ENCODE data around the gene TSPO. TPM values are rescaled to one million over a fixed set of nuclear protein-coding genes. Genes with fewer than 3 reads are reported as not detected.

Gene TSPO
- total and polyA plus RNA-seq, 2 experiments from 2014 or later: 34.6 to 44.7 TPM

DNA sequence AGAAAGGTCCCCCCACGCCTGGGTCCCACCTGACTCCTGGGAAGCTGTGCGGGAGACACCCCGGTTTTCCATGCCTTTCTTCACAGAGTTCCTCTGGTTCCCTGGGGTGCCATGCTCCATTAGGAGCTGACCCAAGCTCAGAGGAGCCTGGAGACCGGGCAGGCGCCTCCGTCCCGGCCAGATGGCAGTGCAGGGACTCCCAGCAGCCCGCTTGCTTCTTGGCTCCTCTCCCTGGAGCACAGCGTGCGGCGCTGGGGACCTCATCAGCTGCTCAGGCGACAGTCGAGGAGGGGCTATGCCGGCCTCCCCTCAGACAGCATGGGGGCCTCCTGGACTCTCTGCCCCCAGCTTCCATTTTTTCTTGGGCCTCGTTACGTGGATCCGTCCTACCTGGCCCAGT, 48.7 kb downstream of the TSPO start (continued):
- TF ChIP-seq, protein P1, sequence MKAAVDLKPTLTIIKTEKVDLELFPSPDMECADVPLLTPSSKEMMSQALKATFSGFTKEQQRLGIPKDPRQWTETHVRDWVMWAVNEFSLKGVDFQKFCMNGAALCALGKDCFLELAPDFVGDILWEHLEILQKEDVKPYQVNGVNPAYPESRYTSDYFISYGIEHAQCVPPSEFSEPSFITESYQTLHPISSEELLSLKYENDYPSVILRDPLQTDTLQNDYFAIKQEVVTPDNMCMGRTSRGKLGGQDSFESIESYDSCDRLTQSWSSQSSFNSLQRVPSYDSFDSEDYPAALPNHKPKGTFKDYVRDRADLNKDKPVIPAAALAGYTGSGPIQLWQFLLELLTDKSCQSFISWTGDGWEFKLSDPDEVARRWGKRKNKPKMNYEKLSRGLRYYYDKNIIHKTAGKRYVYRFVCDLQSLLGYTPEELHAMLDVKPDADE (IDR thresholded peaks at IDR 0.05): no peak
- TF ChIP-seq ZNF331 (CRISPR knock-in tag; IDR thresholded peaks at IDR 0.05; ENCODE audit: low read depth) (no peak), EZH2 (IDR thresholded peaks at IDR 0.05; ENCODE audit: low read depth, unreplicated experiment) (no peak)
- TF ChIP-seq, protein P2, sequence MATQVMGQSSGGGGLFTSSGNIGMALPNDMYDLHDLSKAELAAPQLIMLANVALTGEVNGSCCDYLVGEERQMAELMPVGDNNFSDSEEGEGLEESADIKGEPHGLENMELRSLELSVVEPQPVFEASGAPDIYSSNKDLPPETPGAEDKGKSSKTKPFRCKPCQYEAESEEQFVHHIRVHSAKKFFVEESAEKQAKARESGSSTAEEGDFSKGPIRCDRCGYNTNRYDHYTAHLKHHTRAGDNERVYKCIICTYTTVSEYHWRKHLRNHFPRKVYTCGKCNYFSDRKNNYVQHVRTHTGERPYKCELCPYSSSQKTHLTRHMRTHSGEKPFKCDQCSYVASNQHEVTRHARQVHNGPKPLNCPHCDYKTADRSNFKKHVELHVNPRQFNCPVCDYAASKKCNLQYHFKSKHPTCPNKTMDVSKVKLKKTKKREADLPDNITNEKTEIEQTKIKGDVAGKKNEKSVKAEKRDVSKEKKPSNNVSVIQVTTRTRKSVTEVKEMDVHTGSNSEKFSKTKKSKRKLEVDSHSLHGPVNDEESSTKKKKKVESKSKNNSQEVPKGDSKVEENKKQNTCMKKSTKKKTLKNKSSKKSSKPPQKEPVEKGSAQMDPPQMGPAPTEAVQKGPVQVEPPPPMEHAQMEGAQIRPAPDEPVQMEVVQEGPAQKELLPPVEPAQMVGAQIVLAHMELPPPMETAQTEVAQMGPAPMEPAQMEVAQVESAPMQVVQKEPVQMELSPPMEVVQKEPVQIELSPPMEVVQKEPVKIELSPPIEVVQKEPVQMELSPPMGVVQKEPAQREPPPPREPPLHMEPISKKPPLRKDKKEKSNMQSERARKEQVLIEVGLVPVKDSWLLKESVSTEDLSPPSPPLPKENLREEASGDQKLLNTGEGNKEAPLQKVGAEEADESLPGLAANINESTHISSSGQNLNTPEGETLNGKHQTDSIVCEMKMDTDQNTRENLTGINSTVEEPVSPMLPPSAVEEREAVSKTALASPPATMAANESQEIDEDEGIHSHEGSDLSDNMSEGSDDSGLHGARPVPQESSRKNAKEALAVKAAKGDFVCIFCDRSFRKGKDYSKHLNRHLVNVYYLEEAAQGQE (IDR thresholded peaks at IDR 0.05; ENCODE audit: unreplicated experiment): no peak

DNA sequence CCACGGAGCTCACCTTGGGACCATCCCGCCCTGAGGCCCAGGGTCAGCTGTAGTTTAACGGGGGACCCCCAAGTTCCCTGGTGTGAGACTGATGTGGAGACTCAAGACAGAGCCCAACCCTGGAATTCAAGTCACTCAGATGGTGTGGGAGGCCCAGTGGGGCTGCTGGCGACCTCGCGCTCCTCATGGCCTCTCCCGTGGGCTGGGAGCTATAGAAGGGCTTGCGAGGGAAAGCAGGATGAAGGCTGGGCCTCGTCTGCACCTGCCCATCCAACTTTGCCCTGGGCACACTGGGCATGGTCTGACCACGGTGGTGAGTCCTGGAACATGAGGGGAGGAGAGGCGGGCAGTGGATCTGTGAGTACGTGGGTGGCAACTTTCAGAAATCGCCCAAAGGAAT, 49.2 kb downstream of the TSPO start:
- H3K27ac Mint-ChIP-seq: no peak overlapping the region

More for the DNA sequence above, 49.2 kb downstream of the TSPO start:
- Mint-ChIP-seq H3K27me3 (ENCODE audit: insufficient read depth, low read depth, poor library complexity) (peaks cover 11% of the 10 kb centered on the region), H3K4me3 (no peak overlapping the region), H3K4me1 (peaks cover 12% of the 10 kb centered on the region), H3K36me3 (ENCODE audit: low read depth) (no peaks in the 10 kb centered on the region), H3K9me3 (no peaks in the 10 kb centered on the region; the same call in 2 of the 3 replicates)
- Histone ChIP-seq H3K27ac (ENCODE audit: low read depth) (no peak overlapping the region), H3K36me3 (ENCODE audit: insufficient read depth) (no peaks in the 10 kb centered on the region), H3K27me3 (ENCODE audit: insufficient read depth) (no peaks in the 10 kb centered on the region), H2AFZ (no peak overlapping the region), H3K79me2 (replicated peaks; ENCODE audit: insufficient read depth) (no peaks in the 10 kb centered on the region), H3K9me2 (ENCODE audit: insufficient read depth) (no peaks in the 10 kb centered on the region), H3K4me1 (ENCODE audit: insufficient read depth) (peaks cover 3% of the 10 kb centered on the region; the same call in 1 of the 2 replicates), H3K4me2 (no peak overlapping the region), H4K20me1 (replicated peaks; ENCODE audit: insufficient read depth) (no peaks in the 10 kb centered on the region), H3K4me3 (no peak overlapping the region), H3F3A (replicated peaks; ENCODE audit: low read depth) (0 out of 2 replicates have a peak, but pooled peaks cover 4% of the 10 kb centered on the region)
- TF ChIP-seq, protein P3, sequence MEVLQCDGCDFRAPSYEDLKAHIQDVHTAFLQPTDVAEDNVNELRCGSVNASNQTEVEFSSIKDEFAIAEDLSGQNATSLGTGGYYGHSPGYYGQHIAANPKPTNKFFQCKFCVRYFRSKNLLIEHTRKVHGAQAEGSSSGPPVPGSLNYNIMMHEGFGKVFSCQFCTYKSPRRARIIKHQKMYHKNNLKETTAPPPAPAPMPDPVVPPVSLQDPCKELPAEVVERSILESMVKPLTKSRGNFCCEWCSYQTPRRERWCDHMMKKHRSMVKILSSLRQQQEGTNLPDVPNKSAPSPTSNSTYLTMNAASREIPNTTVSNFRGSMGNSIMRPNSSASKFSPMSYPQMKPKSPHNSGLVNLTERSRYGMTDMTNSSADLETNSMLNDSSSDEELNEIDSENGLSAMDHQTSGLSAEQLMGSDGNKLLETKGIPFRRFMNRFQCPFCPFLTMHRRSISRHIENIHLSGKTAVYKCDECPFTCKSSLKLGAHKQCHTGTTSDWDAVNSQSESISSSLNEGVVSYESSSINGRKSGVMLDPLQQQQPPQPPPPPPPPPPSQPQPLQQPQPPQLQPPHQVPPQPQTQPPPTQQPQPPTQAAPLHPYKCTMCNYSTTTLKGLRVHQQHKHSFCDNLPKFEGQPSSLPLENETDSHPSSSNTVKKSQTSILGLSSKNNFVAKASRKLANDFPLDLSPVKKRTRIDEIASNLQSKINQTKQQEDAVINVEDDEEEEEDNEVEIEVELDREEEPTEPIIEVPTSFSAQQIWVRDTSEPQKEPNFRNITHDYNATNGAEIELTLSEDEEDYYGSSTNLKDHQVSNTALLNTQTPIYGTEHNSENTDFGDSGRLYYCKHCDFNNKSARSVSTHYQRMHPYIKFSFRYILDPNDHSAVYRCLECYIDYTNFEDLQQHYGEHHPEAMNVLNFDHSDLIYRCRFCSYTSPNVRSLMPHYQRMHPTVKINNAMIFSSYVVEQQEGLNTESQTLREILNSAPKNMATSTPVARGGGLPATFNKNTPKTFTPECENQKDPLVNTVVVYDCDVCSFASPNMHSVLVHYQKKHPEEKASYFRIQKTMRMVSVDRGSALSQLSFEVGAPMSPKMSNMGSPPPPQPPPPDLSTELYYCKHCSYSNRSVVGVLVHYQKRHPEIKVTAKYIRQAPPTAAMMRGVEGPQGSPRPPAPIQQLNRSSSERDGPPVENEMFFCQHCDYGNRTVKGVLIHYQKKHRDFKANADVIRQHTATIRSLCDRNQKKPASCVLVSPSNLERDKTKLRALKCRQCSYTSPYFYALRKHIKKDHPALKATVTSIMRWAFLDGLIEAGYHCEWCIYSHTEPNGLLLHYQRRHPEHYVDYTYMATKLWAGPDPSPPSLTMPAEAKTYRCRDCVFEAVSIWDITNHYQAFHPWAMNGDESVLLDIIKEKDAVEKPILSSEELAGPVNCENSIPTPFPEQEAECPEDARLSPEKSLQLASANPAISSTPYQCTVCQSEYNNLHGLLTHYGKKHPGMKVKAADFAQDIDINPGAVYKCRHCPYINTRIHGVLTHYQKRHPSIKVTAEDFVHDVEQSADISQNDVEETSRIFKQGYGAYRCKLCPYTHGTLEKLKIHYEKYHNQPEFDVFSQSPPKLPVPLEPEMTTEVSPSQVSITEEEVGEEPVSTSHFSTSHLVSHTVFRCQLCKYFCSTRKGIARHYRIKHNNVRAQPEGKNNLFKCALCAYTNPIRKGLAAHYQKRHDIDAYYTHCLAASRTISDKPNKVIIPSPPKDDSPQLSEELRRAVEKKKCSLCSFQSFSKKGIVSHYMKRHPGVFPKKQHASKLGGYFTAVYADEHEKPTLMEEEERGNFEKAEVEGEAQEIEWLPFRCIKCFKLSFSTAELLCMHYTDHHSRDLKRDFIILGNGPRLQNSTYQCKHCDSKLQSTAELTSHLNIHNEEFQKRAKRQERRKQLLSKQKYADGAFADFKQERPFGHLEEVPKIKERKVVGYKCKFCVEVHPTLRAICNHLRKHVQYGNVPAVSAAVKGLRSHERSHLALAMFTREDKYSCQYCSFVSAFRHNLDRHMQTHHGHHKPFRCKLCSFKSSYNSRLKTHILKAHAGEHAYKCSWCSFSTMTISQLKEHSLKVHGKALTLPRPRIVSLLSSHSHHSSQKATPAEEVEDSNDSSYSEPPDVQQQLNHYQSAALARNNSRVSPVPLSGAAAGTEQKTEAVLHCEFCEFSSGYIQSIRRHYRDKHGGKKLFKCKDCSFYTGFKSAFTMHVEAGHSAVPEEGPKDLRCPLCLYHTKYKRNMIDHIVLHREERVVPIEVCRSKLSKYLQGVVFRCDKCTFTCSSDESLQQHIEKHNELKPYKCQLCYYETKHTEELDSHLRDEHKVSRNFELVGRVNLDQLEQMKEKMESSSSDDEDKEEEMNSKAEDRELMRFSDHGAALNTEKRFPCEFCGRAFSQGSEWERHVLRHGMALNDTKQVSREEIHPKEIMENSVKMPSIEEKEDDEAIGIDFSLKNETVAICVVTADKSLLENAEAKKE (CRISPR knock-in tag; IDR thresholded peaks at IDR 0.05): no peak
- DNase-seq (ENCODE audit: low spot score): no peak
- ATAC-seq: no peak
